Naive B cell (primary cell): ENCODE data around the gene SAAL1. TPM values are rescaled to one million over a fixed set of nuclear protein-coding genes. Genes with fewer than 3 reads are reported as not detected.
A peak's percentile ranks its signal among the peaks of the same experiment; 100 is the strongest.

Source experiments
- ATAC-seq, 2 donors: fragments of 150-1000 bp; cut with Tn5 transposase; 2 replicates each; pipeline ENCODE4 v1.10.0; 2021; ENCODE audit warnings: low read depth in 2 of 2, mild to moderate bottlenecking in 2 of 2, moderate library complexity in 2 of 2
- DNase-seq: peaks from one replicate; pipeline ENCODE4 v3.0.0; 2022
- H3K27ac Mint-ChIP-seq, 6 donors: one replicate each; pipeline ENCODE4 v1.8.0; 2020 to 2022; ENCODE audit warnings: mild to moderate bottlenecking in 6 of 6, mixed read lengths in 6 of 6, moderate library complexity in 5 of 6, inconsistent platforms in 2 of 6
- H3K27me3 Mint-ChIP-seq, 3 donors: one replicate each; pipeline ENCODE4 v1.8.0; 2021 to 2022; ENCODE audit warnings: mixed read lengths in 3 of 3, mild to moderate bottlenecking in 1 of 3
- H3K36me3 Mint-ChIP-seq, 2 donors: one replicate each; pipeline ENCODE4 v1.8.0; 2020 to 2022; ENCODE audit warnings: mixed read lengths in 2 of 2, inconsistent platforms in 1 of 2, mild to moderate bottlenecking in 1 of 2
- H3K4me1 Mint-ChIP-seq, 3 donors: one replicate each; pipeline ENCODE4 v1.8.0; 2020 to 2022; ENCODE audit warnings: mixed read lengths in 3 of 3, inconsistent platforms in 1 of 3, mild to moderate bottlenecking in 1 of 3, moderate library complexity in 1 of 3
- H3K4me3 Mint-ChIP-seq, 8 donors: one replicate each; pipeline ENCODE4 v1.8.0; 2020 to 2022; ENCODE audit warnings: mild to moderate bottlenecking in 8 of 8, mixed read lengths in 8 of 8, moderate library complexity in 8 of 8, inconsistent platforms in 2 of 8
- H3K9me3 Mint-ChIP-seq, 7 donors: one replicate each; pipeline ENCODE4 v1.8.0; 2020 to 2022; ENCODE audit warnings: mixed read lengths in 7 of 7, mild to moderate bottlenecking in 5 of 7, inconsistent platforms in 2 of 7, moderate library complexity in 1 of 7
- polyA plus RNA-seq, 6 donors: library from polyadenylated mRNA; unstranded; fragments of 300-500 nt; fragmentation: Illumina TruSeq; gene quantifications; one replicate each; pipeline ENCODE4 v1.2.3, GENCODE V29; 2021; ENCODE audit warnings: low read depth in 6 of 6

The SAAL1 gene
- polyA plus RNA-seq, 6 donors from 2014 or later, result 6.1 to 23.1 (median 15.3) TPM

DNA sequence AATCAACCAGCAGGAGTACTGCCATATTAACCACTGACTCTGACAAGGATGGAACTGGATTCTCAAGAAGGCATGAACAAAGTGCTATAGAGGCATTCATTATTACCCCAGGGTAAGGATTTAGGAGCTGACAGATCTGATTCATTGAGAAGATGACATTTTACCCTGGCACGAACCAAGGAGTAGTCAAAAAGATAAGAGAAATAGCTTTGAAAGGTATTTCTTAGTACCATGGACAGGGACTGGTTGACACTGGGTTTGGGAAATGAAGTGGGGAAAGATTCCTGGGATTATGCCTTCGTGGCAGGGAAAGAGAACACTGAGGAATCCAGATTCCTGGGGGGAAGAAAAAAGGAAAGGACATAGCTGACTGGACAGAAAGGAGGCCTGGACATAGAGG lies 5.1 kb upstream of the SAAL1 start:
- Mint-ChIP-seq H3K27ac (no peak overlapping the region), H3K4me3 (no peak overlapping the region)

DNA sequence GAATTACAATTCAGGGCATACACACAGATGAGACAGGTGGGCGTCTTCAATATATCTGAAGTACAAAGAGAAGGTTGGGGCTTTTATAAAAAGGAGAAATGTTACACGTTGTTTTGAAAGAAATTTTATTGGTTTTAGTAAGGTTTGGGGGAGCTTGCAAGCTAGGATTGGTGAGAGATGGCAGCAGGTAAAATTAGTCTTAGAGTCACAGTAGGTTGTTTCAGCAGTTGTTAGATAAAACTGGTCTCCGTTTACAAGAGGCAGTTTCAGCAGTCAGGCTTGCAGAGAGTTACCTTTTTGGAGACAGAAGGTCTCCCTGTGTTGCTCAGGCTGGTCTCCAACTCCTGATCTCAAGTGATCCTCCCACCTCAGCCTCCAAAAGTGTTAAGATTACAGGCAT lies 2.4 kb upstream of the SAAL1 start:
- Mint-ChIP-seq H3K27me3 (peaks cover 25 to 47% (median 35%) of the 10 kb centered on the region in 3 donors), H3K4me3 (peak overlapping the region in 2 of 8 donors; percentile 3 to 78), H3K4me1 (peaks cover 10 to 26% (median 12%) of the 10 kb centered on the region in 3 donors), H3K27ac (no peak overlapping the region), H3K9me3 (no peaks in the 10 kb centered on the region), H3K36me3 (no peaks in the 10 kb centered on the region)
- no peak for DNase-seq
- ATAC-seq, result no peak

More for the DNA sequence above, 5.1 kb upstream of the SAAL1 start:
- H3K4me1 Mint-ChIP-seq, result peaks cover 2 to 10% (median 7%) of the 10 kb centered on the region in 3 donors
- peaks cover 38 to 75% (median 58%) of the 10 kb centered on the region in 3 donors for H3K27me3 Mint-ChIP-seq
- no peaks in the 10 kb centered on the region for H3K9me3 Mint-ChIP-seq
- no peak for ATAC-seq
- H3K36me3 Mint-ChIP-seq, result no peaks in the 10 kb centered on the region
- no peak for DNase-seq

DNA sequence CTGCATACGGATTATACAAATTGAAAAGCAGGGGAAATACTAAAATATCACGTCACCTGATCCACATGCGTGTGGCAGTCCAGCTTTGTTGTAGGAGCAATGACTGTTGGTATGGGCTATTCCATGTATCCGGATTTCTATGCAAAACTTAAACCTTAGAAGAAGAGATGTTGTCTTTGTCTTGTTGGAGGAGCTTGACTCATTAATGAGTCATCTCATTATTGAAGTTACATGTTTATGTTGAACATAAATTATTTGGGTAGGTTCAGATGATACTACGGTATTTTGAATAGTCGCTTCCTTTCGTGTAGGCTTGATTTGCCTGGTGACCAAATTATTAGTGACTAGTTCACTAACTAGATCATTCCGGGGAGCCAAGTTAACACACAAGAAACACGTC lies 806 bp upstream of the SAAL1 start:
- Mint-ChIP-seq H3K27me3 (peaks cover 17 to 35% (median 25%) of the 10 kb centered on the region in 3 donors), H3K9me3 (no peaks in the 10 kb centered on the region), H3K4me3 (peak overlapping the region in 6 of 8 donors; percentile 24 to 96 (median 92)), H3K27ac (peak overlapping the region in 1 of 6 donors; percentile 49), H3K4me1 (peaks cover 12 to 32% (median 21%) of the 10 kb centered on the region in 3 donors), H3K36me3 (peaks cover 2 to 7% of the 10 kb centered on the region in 2 donors)
- DNase-seq (no peak), ATAC-seq (no peak)

DNA sequence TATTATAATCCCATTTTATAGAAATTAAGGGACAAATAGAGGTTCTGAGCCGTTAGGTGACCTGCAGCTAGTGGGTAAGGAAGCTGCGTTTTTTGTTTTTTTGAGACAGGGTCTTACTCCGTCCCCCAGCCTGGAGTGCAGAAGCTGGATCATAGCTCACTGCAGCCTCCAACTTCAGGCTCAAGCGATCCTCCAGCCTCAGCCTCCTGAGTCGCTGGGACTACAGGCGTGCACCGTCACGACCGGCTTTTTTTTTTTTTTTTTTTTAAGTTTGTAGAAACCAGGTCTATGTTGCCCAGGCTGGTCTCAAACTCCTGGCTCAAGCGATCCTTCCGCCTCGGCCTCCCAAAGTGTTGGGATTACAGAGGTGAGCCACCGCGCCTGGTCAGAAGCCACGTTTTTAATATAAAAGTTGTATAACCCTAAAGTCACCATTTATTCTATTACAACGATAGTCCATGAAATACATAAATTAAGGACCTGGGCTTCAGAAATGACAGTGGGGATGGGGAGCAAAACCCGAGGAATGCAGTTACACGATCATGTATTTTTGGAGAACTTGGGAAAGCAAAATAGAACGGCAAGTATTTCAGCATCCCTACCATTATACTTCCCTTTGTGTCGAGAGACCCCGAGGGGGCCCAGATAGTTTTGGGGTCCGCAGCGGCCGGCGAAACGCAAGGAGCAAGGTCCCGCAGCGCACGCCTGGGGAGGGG lies 638 bp downstream of the SAAL1 start:
- ATAC-seq (no peak), DNase-seq (no peak)
- Mint-ChIP-seq H3K4me3 (peak overlapping the region; percentile 87 to 97 (median 94)), H3K27ac (peak overlapping the region; percentile 61 to 94 (median 90)), H3K27me3 (peaks cover 6 to 20% (median 11%) of the 10 kb centered on the region in 3 donors), H3K36me3 (peaks cover 13 to 16% of the 10 kb centered on the region in 2 donors), H3K9me3 (peaks cover 0 to 4% (median 0%) of the 10 kb centered on the region in 7 donors), H3K4me1 (peaks cover 19 to 42% (median 29%) of the 10 kb centered on the region in 3 donors)

DNA sequence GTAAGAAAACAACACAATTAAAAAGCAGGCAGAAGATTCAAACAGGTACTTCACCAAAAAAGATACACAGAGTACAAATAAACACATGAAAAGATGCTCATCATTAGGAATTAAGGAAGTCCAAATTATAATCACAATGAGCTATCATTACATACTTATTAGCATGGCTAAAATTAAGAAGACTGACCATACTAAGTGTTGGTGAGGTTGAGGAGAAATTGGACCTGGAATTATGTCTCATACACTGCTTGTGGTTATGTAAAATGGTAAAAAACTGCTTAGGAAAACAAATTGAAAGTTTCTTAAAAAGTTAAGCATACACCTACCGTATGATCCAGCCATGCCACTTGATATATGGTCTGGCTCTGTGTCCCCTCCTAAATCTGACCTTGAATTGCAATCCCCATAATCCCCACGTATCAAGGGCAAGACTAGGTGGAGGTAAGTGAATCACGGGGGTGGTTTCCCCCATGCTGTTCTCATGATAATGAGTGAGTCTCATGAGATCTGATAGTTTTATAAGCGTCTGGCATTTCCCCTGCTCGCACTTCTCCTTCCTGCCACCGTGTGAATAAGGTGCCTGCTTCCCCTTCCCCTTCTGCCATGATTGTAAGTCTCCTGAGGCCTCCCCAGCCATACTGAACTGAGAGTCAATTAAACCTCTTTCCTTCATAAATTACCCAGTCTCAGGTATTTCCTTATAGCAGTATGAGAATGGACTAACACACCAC lies 4.8 kb downstream of the SAAL1 start:
- H3K4me3 Mint-ChIP-seq, result peak overlapping the region in 5 of 8 donors; percentile 2 to 68 (median 23)
- ATAC-seq (peak; percentile 48 to 53), DNase-seq (peak; percentile 43)
- peaks cover 22 to 38% (median 28%) of the 10 kb centered on the region in 3 donors for H3K4me1 Mint-ChIP-seq
- no peaks in the 10 kb centered on the region for H3K27me3 Mint-ChIP-seq
- peaks cover 20 to 24% of the 10 kb centered on the region in 2 donors for H3K36me3 Mint-ChIP-seq
- peaks cover 0 to 4% (median 0%) of the 10 kb centered on the region in 7 donors for H3K9me3 Mint-ChIP-seq
- H3K27ac Mint-ChIP-seq, result peak overlapping the region; percentile 64 to 94 (median 86)

DNA sequence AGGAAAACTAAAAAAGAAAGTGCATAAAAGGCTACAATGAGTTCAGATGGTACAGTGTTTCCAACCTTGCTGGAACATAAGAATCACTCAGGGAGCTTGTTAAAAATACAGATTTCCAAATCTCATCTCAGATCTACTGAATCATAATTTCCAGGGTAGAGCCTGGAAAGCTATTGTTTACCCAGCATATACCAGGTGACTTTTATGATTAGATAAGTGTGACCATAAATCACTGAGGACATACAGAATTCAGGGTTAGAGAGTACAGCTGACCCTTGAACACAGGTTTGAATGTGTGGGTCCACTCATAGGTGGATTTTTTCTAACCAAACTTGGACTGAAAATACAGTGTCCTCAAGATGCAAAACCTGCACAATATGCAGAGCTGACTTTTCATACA lies 11.9 kb downstream of the SAAL1 start:
- peaks cover 29 to 34% of the 10 kb centered on the region in 2 donors for H3K36me3 Mint-ChIP-seq
- no peak for DNase-seq
- no peak overlapping the region for H3K4me3 Mint-ChIP-seq
- no peaks in the 10 kb centered on the region for H3K9me3 Mint-ChIP-seq
- no peaks in the 10 kb centered on the region for H3K27me3 Mint-ChIP-seq
- ATAC-seq, result no peak
- peaks cover 0 to 9% (median 6%) of the 10 kb centered on the region in 3 donors for H3K4me1 Mint-ChIP-seq
- H3K27ac Mint-ChIP-seq, result no peak overlapping the region

DNA sequence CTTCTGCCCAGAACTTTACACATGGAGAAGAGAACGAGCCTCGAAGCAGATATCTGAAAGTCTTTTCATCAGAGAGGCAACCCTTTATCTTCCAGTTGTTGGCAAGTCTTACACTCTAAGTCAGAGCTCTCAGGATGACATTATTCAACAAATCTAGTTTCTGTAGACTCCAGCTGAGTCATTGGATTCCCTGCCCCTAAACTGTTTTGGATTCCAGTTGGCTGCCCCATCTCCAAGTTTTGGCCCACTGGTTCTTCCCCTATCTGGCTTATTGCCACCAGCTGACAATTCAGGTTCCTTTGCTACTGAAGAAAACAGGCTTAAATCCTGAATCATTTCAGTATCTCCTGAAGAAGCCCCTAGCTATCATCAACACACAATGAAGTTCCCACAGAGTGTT lies 14.2 kb downstream of the SAAL1 start:
- no peak for ATAC-seq
- H3K9me3 Mint-ChIP-seq, result no peaks in the 10 kb centered on the region
- H3K4me1 Mint-ChIP-seq, result peaks cover 0 to 9% (median 6%) of the 10 kb centered on the region in 3 donors
- DNase-seq, result no peak
- no peak overlapping the region for H3K27ac Mint-ChIP-seq
- peaks cover 30 to 41% of the 10 kb centered on the region in 2 donors for H3K36me3 Mint-ChIP-seq
- H3K27me3 Mint-ChIP-seq, result no peaks in the 10 kb centered on the region
- H3K4me3 Mint-ChIP-seq, result no peak overlapping the region

DNA sequence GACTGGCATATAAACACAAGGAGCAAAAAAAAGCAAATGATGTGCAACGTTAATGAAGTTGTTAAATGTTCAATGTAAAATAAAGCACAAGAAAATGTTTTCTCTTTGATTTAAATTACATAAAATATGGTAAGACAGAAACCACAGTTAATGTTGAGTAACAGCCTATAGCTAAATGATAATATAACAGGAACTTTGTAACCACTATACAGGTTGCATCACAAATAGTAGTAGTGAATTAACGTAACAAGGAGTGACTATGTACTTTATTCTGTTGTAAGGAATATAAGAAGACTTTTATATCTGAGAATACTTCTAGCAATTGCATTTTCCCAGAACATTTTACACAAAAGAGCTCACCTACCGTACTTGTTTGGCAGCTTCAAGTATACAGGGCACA lies 16.9 kb downstream of the SAAL1 start:
- H3K27me3 Mint-ChIP-seq, result no peaks in the 10 kb centered on the region

DNA sequence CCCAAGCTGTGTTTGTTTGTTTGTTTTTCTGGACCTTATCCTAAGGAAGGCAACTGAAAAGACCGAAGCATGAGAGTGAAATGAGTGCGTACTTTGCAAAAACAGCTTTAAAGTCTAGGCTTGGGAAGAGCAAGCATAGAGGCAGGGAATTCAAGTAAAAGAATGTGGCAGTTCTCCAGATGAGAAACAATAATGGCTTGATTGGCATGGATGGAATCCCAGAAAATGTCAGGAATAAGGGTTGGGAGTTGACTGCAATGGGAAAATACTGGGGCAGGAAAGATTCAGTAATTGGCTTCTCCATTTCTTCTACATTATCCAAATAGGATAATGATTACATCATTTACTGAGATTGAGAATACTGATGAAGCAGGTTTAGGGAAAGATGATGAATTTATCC lies 17.5 kb downstream of the SAAL1 start:
- Mint-ChIP-seq H3K27me3 (no peaks in the 10 kb centered on the region), H3K36me3 (peaks cover 17 to 18% of the 10 kb centered on the region in 2 donors), H3K4me3 (no peak overlapping the region), H3K4me1 (peaks cover 0 to 4% (median 0%) of the 10 kb centered on the region in 3 donors), H3K27ac (peak overlapping the region in 1 of 6 donors; percentile 26), H3K9me3 (no peaks in the 10 kb centered on the region)
- ATAC-seq, result no peak
- DNase-seq, result no peak

More for the DNA sequence above, 16.9 kb downstream of the SAAL1 start:
- peaks cover 0 to 4% (median 0%) of the 10 kb centered on the region in 3 donors for H3K4me1 Mint-ChIP-seq
- peak overlapping the region in 2 of 6 donors; percentile 14 to 34 for H3K27ac Mint-ChIP-seq
- peaks cover 17 to 24% of the 10 kb centered on the region in 2 donors for H3K36me3 Mint-ChIP-seq
- DNase-seq (no peak), ATAC-seq (no peak)
- H3K9me3 Mint-ChIP-seq, result no peaks in the 10 kb centered on the region
- no peak overlapping the region for H3K4me3 Mint-ChIP-seq

DNA sequence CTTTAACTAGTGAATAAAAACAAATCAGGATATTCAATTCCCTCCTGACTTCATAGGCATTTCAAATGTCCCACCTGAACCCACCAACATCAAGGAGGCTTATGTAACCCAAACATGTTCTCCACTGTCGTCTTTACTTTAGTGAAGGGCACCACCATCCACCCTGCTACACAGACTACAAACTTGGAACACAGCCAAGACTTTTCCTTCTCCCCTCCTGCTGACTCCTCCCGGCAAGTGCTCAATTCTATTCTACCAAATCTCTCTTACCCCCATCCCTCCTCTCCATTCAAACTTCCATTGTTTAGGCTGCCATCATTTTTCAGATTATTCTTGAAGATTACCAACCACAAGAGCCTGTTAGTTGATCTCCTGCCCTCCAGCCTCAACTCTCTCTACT lies 24.3 kb downstream of the SAAL1 start:
- peak overlapping the region in 3 of 6 donors; percentile 8 to 51 (median 48) for H3K27ac Mint-ChIP-seq
- H3K36me3 Mint-ChIP-seq, result peaks cover 17 to 20% of the 10 kb centered on the region in 2 donors
- DNase-seq, result no peak
- H3K9me3 Mint-ChIP-seq, result no peaks in the 10 kb centered on the region
- ATAC-seq, result no peak
- H3K27me3 Mint-ChIP-seq, result no peaks in the 10 kb centered on the region
- peaks cover 0 to 4% (median 0%) of the 10 kb centered on the region in 3 donors for H3K4me1 Mint-ChIP-seq
- no peak overlapping the region for H3K4me3 Mint-ChIP-seq

DNA sequence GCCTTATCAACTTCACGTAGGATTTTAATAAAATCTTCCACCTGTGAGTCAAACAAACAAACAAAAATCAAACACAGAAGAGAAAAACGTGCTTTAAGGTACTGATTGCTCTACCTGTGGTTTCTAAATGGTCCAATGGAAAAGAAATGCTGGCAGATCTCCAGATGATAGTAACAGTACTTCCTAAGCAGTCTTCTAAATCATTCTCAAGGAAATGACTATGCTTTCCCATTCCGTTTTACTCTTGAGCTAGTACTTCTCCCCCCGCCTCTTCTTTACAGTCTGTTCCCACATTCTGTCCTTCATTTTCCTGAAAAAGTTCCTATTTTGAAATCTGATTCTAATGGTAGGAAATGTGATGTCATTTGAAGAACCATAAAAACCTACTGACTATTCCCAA lies 25.4 kb downstream of the SAAL1 start:
- Mint-ChIP-seq H3K4me3 (no peak overlapping the region), H3K9me3 (no peaks in the 10 kb centered on the region), H3K27ac (peak overlapping the region in 1 of 6 donors; percentile 28), H3K27me3 (no peaks in the 10 kb centered on the region), H3K4me1 (peaks cover 0 to 4% (median 0%) of the 10 kb centered on the region in 3 donors), H3K36me3 (peaks cover 17 to 20% of the 10 kb centered on the region in 2 donors)
- DNase-seq, result no peak
- no peak for ATAC-seq

DNA sequence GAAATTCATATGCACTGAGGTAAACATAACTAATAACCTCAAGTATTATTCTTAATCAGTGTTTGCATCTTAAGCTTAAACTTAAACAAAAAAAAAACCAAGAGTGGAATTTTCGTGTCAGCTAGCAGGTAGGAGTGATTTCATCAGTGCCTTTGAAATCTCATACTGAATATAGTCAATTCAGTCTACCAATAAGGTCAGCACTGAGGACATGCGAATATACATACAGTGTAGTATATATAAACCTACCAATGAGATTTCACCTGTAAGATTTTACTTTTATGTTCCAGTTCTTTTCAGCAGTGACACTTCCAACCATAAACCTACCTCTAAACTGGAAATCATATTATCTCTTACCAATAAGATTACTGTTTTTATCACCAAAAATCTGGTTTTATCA lies 27.0 kb downstream of the SAAL1 start:
- peaks cover 17 to 24% of the 10 kb centered on the region in 2 donors for H3K36me3 Mint-ChIP-seq
- no peak overlapping the region for H3K4me3 Mint-ChIP-seq
- H3K4me1 Mint-ChIP-seq, result no peaks in the 10 kb centered on the region
- no peaks in the 10 kb centered on the region for H3K9me3 Mint-ChIP-seq
- peak overlapping the region in 1 of 6 donors; percentile 13 for H3K27ac Mint-ChIP-seq
- no peak for DNase-seq
- H3K27me3 Mint-ChIP-seq, result no peaks in the 10 kb centered on the region
- no peak for ATAC-seq

DNA sequence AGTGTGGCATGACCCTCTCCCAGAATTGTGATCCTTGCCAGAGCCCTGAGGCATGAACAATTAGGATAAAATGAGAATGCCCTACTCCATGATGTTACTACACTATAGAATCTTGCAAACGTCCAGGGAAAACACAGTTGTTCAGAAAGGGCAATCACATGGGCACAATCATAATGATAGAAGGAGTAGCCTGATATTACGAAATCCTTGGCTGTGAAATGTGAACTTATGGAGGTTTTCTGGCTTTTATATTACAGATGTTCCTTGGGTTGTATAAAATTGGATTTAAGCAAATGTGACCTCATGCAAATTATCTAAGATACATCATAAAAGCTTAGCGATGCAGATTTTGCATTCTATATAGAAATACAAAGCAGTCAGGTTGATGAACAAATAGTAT lies 30.4 kb downstream of the SAAL1 start:
- Mint-ChIP-seq H3K36me3 (peaks cover 8 to 12% of the 10 kb centered on the region in 2 donors), H3K9me3 (no peaks in the 10 kb centered on the region), H3K4me1 (no peaks in the 10 kb centered on the region), H3K4me3 (no peak overlapping the region), H3K27me3 (no peaks in the 10 kb centered on the region), H3K27ac (no peak overlapping the region)
- no peak for DNase-seq
- ATAC-seq, result no peak
